ENCODE results near the gene CRIM1.

The CRIM1 gene

GRCh38 chr2:36528766-36529392, 173.3 kb downstream of the CRIM1 start:
- DNase-seq: no peak

- no peak for DNase-seq
Measured at GRCh38 chr2:36530178-36530982, 174.8 kb downstream of the CRIM1 start.

GRCh38 chr2:36530983-36531354, 175.4 kb downstream of the CRIM1 start:
- no peak for DNase-seq

- DNase-seq: no peak
Measured at GRCh38 chr2:36534275-36534799, 178.8 kb downstream of the CRIM1 start.

- no peak for DNase-seq
Measured at GRCh38 chr2:36535099-36535498, 179.5 kb downstream of the CRIM1 start.

- DNase-seq: no peak
Measured at GRCh38 chr2:36536776-36537175, 181.2 kb downstream of the CRIM1 start.

- peak; percentile 48 for DNase-seq
Measured at GRCh38 chr2:36538335-36538734, 182.8 kb downstream of the CRIM1 start.

GRCh38 chr2:36539631-36540030, 184.1 kb downstream of the CRIM1 start:
- no peak for DNase-seq

- no peak for DNase-seq
Measured at GRCh38 chr2:36540986-36541754, 185.6 kb downstream of the CRIM1 start.

GRCh38 chr2:36541891-36542595, 186.5 kb downstream of the CRIM1 start:
- no peak for DNase-seq

GRCh38 chr2:36544638-36545338, 189.2 kb downstream of the CRIM1 start:
- DNase-seq: no peak

GRCh38 chr2:36545871-36546416, 190.4 kb downstream of the CRIM1 start:
- DNase-seq: no peak

GRCh38 chr2:36547906-36548305, 192.3 kb downstream of the CRIM1 start:
- DNase-seq: no peak

- no peak for DNase-seq
Measured at GRCh38 chr2:36549165-36549574, 193.6 kb downstream of the CRIM1 start.

- DNase-seq: no peak
Measured at GRCh38 chr2:36550006-36550405, 194.4 kb downstream of the CRIM1 start.

- DNase-seq: no peak
Measured at GRCh38 chr2:36553683-36554082, 198.1 kb downstream of the CRIM1 start.

- DNase-seq: no peak
Measured at GRCh38 chr2:36554531-36554930, 199.0 kb downstream of the CRIM1 start.

- DNase-seq: no peak
Measured at GRCh38 chr2:36555789-36556188, 200.2 kb downstream of the CRIM1 start.

- no peak for DNase-seq
Measured at GRCh38 chr2:36556842-36557241, 201.3 kb downstream of the CRIM1 start.

GRCh38 chr2:36559221-36559942, 203.8 kb downstream of the CRIM1 start:
- DNase-seq: no peak

- no peak for DNase-seq
Measured at GRCh38 chr2:36560726-36561125, 205.1 kb downstream of the CRIM1 start.
